Astrocyte of the spinal cord (primary cell): ENCODE results near the gene NRP2.
A peak's percentile ranks its signal among the peaks of the same experiment; 100 is the strongest.

ENCODE experiments used
- DNase-seq: peaks from one replicate; pipeline ENCODE4 v3.0.0; 2011; ENCODE audit warnings: low read depth, low spot score
- H3K4me3 ChIP-seq: 2 replicates; pipeline ENCODE4 v1.5.1; 2011; ENCODE audit warnings: low read depth, mild to moderate bottlenecking, low read length, moderate library complexity
- CTCF ChIP-seq: IDR thresholded peaks from 2 replicates; pipeline ENCODE4 v1.5.1; 2012; ENCODE audit warnings: low read depth, mild to moderate bottlenecking, low read length, inconsistent platforms
- in situ Hi-C: cut with HindIII; loops from 2 replicates; pipeline ENCODE4 v1.10.0; 2017; ENCODE audit warnings: low sequenced_read_pairs

NRP2 gene

DNA sequence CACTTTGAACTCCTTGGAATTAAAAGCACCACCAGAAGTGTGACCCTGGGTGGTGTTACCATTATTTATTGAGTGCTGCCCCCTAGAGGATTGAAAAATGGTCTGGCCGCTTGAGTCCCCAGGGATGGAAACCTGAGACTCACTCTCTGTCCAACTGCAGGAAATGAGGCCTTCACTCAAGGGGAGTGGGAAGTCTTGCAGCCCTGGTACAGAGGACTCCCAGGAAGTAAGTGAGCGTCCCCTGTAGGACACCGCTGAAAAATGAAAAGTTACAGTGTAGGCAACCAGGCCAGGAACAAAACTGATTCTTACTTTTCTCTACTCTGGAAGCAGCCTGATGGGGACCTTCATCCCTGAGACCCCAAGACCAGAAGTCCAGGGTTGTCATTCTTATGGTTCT, 2.2 kb upstream of the NRP2 start:
- peak; percentile 68 for TF ChIP-seq CTCF
- in situ Hi-C loops, result no loop called here
- no peak overlapping the region for H3K4me3 ChIP-seq
- peak; percentile 90 for DNase-seq

- no peak overlapping the region for H3K4me3 ChIP-seq
- DNase-seq, result no peak
- no peak for TF ChIP-seq CTCF
- in situ Hi-C loops, result no loop called here
Observed at GRCh38 chr2:205680903-205681302, 1.4 kb upstream of the NRP2 start.

DNA sequence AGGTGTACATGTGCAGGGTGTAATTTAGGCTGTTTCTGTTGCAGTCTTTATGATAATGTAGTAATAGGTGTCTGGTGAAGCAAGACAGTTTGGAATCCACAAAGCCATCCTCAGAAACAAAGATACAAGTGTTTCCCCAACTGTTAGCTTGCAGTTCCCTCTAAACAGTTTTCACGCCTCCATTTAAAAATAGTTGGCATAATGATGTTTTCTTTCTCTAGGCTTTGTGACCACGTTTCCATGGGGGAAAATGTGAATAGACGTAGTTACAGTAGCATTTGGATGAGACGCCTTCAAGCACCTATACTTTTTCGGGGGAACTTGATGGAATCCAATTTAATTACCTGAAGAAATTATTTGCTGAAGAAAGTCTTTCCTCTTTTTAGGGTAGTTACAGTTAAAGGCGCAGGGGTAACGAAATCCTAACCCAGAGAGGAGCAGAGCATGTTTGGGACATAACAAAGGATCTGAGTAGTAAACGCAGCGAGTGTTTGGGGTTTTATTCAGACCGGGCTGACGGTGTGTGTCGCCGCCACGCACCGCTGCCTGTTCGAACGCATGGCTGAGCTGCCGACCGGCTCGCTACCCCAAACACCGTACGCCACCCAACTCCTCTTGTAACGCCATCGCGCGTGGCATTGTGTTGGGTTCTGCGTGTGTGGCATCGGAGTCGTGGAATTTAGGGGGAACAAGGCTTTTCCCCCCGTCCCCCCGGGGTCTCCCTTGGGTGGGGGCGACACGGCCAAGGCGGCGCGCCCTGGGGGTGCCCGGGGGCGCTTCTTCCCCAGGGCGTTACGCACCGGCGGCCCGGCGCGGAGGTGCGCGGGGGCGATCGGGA, 681 bp upstream of the NRP2 start:
- TF ChIP-seq CTCF, result no peak
- no peak for DNase-seq
- in situ Hi-C loops, result no loop called here
- H3K4me3 ChIP-seq, result peak overlapping the region; percentile 77

GRCh38 chr2:205682971-205683501, 735 bp downstream of the NRP2 start:
- H3K4me3 ChIP-seq, result peak overlapping the region; percentile 77
- in situ Hi-C loops, result no loop called here
- no peak for TF ChIP-seq CTCF
- no peak for DNase-seq

- DNase-seq, result peak; percentile 59
- TF ChIP-seq CTCF, result no peak
- in situ Hi-C loops, result no loop called here
- H3K4me3 ChIP-seq, result peak overlapping the region; percentile 77
Observed at GRCh38 chr2:205683502-205684367, 1.4 kb downstream of the NRP2 start.

DNA sequence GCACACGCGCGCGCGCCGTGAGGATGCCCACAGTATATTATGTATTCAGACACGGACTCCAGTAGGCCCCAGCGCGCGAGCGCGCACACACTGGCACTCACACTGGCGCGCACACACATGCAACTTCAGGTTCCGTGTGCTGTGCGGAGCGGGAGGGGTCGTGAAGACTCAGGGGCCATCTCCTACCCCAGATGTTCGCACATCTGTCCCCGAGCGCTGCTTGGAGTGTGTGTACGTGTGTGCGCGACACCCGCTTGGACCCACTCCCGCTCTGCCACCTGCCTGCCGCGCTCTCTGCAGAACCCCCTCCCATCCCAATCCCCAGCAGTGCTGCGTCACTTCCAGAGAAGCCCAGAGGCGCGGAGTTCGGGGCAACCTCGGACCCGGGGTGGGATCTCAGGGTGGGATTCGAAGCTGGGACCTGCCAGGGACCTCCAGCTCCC, 2.6 kb downstream of the NRP2 start:
- in situ Hi-C loops, result no loop called here
- peak overlapping the region; percentile 77 for H3K4me3 ChIP-seq
- TF ChIP-seq CTCF, result no peak
- no peak for DNase-seq
